Measurements from ENCODE around the gene SDHB. TPM values are rescaled to one million over a fixed set of nuclear protein-coding genes. Genes with fewer than 3 reads are reported as not detected.

SDHB gene
- total RNA-seq, 1 donor from 2014 or later, result 89.3 TPM

DNA sequence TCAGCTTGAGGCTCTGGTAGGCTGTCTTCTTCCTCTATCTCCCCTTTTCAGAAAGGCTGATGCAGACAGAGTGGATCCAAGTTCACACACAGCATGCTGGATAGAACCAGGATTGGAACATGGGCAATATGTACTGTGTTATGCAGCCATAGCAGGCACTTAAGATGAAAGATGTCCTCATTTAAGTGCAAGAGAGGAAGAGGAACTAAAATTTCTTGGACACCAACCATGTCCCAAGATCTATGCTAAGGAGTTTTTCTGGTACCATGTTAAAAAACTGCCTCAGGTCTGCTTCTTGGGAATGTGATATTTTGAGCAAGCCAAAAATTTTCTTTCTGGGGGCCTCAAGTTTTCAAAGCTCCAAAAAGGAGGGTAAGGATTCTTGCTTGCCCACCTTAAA lies 1.2 kb downstream of the SDHB start:
- DNase-seq (ENCODE audit: low spot score in 2 of 2), result no peak
- no peak for FAIRE-seq

DNA sequence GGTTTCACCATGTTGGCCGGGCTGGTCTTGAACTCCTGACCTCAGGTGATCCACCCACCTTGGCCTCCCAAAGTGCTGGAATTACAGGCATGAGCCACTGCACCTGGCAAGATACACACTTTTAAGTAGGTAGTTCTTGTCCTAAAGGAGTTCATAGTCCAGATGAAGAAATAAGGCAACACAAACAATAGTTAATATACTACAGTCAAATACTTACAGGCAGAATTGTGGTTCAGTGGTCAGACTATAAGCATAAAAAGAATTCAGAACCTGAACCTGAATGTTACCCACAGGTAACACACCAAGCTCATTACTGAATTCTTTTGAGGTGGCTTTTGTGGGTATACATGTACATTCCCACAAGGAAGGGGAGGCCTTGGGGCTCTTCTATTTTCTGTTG lies 1.8 kb downstream of the SDHB start:
- FAIRE-seq (no peak), DNase-seq (ENCODE audit: low spot score in 2 of 2) (no peak)

DNA sequence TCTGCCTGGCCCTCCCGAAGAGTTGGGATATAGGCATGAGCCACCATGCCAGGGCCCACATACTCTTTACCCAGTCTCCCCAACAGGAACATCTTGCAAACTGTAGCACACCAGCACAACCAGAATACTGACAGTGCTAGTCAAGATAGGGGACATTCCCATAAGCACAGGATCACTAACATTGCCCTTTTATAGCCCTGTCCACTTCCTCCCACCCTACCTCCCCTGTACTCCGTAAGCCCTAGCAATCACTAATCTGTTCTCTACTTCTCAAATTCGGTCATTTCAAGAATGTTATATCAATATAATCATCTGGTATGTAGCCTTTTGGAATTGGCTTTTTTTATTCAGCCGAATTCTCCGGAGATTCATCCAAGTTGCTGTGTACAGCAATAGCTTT lies 5.9 kb downstream of the SDHB start:
- DNase-seq (ENCODE audit: low spot score in 2 of 2) (no peak), FAIRE-seq (no peak)

DNA sequence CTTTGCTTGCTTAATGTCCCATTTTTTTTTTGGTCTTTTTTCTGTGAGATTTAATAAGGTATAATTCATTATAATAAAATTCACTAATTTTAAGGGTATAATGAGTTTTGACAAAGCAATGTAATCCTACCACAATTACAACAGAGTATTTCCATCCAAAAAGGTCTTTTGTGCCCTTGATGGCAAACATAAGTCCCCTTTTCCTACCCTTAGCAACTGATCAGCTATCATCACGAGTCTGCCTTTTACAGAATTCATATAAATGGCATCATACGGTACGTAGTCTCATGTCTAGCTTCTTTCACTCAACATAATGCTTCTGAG lies 7.5 kb downstream of the SDHB start:
- FAIRE-seq (no peak), DNase-seq (ENCODE audit: low spot score in 2 of 2) (no peak)

DNA sequence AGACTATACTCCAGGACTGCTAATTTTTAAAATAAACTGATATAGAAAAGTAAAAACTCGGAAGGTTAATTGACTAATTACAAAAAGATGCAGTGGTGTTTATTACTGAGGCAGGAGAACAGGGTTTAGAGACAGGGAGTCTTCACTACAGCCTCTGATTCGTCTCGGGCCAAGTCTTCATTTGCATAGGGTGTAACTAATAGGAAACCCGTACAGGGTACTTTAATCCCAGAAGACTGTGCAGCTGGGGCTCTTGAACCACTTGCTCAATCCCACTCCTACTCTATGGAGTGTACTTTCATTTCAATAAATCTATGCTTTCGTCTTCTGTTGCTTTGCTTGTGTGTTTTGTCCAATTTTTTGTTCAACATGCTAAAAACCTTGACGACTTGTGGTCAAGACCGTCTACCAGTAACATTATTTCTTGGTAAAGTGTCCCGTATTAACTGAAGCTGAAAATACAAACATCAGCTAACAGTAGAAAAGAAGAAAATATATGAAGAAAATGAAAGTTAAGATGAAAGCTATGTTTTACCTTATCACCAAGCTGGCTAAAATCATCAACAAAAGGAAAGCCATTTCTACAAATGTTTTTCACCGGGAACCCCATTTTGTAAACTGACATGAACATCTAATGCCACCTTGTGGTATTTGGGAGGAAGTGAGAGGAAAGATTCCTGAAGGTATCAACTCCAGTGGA lies 8.0 kb downstream of the SDHB start:
- DNase-seq (ENCODE audit: low spot score in 2 of 2) (peak in 1 of 2 donors; percentile 47), FAIRE-seq (peak; percentile 93)

DNA sequence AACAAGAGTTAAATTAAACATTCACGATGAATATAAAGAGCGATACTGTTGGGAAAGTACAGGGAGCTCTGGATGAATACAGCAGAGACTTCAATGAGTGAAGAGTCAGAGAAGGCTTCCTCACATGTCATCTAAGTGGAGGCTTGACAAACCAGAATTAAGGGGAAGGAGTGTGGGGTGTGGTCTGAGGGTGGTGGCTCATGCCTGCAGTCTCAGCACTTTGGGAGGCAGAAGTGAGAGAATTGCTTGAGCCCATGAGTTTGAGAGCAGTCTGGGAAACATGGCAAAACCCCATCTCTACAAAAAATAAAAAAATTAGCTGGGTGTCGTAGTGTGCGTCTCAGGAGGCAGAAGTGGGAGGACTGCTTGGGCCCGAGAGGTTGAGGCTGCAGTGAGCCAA lies 8.7 kb downstream of the SDHB start:
- DNase-seq (ENCODE audit: low spot score in 2 of 2) (no peak), FAIRE-seq (no peak)

DNA sequence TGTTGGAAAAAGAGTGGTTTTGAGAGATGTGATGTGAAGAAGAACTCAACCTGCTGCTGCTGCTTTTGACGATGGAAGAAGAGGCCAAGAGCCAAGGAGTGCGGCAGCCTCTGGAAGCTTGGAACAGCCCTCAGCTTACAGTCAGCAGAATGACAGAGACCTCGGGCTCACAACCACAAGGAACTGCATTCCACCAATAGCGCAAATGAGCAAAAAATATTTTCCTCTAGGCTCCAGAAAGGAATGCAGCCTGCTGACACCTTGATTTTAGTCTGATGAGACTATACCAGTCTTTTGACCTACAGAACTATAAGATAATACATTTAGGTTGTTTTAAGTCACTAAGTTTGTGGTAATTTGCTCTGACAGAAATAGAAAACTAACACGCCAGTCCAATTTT lies 10.2 kb downstream of the SDHB start:
- DNase-seq (ENCODE audit: low spot score in 2 of 2) (no peak), FAIRE-seq (no peak)

DNA sequence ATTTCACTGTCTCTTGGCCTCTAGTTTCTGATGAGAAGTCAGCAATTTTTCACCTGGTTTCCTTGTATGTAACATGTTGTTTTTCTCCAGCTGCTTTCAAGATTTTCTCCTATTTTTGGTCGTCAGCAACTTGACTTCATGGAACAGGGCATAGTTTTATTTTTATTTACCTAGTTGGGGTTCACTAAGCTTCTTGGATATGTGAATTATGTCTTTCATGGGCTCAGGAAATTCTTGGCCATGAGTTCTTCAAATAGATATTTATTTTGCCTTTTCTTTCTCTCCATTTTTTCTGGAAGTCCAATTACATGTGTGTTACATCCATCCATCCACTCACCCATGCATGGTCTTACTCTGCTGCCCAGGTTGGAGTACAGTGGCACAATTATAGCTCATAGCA lies 13.7 kb downstream of the SDHB start:
- FAIRE-seq (no peak), DNase-seq (ENCODE audit: low spot score in 2 of 2) (no peak)

DNA sequence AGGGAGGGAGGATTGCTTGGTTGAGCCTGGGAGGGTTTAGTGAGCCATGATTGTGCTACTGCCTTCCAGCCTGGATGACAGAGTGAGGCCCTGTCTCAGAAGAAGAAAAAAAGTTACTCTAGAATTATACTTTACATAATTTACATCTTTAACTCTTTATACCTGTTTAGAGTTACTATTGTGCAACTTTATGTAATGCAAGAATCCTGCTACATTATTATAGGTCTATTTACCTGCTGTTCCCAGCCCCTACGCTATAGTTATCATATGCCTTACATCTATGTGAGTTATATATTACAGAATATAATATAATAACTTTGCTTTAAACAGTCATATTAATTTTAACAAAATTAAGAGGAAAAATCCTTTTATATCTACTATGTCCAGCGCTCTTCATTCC lies 14.3 kb downstream of the SDHB start:
- no peak for FAIRE-seq

DNA sequence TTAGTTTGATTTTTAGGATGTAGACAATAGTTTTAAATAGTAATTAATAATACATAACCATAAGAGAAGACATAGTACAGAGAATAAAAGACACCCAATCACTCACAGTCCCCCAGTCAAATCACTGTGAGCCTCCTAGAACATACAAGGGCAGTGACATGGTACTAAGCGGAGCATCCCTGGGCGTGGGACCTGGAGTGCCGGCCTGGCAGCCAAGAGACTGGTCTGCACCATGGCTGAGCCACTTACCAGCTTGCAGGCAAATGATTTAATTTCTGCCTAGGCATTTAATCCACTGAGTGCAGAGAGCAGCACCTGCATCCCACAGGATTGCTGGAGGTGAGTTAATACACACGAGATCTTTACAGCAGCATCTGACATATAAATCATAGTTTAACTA lies 20.4 kb downstream of the SDHB start:
- FAIRE-seq (no peak), DNase-seq (ENCODE audit: low spot score in 2 of 2) (no peak)

More for the DNA sequence above, 14.3 kb downstream of the SDHB start:
- DNase-seq (ENCODE audit: low spot score in 2 of 2), result no peak

DNA sequence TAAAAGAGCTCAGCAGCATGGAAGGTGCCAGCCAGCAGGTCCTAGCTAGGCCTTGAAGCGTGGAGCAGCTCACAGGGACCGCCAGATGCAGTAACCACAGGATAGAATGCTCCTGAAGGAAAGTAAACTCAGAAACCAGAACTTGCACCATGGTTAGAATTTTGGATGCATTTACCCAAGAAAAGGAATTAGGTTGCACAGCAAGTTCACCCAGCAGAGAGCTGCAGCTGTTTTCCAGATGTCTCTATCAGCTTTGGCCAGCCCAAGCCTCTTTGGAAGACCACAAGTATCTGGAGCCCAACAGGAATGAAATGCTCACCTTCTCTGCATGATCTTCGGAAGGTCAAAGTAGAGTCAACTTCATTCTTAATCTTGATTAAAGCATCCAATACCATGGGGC lies 21.1 kb downstream of the SDHB start:
- no peak for FAIRE-seq

DNA sequence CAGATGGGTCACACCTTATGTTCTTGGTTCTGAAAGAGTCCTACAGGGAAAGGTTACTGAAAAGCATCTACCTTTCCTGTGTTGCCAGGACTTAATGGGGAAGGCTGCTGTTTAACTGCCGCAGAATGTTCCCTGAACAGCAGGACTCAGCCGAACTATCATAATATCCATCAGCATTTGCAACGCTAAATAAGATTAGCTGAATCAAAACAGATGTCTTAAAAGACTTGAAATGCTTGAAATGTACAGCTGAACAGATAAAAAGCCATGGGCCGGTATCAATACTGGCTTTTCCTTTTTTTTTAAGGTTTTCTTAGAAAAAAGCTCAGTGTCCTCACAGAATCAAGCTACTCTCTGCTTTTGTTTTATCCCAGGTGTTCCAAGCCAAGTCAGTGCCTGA lies 22.4 kb downstream of the SDHB start:
- DNase-seq (ENCODE audit: low spot score in 2 of 2) (no peak), FAIRE-seq (no peak)

More for the DNA sequence above, 21.1 kb downstream of the SDHB start:
- no peak for DNase-seq (ENCODE audit: low spot score in 2 of 2)

DNA sequence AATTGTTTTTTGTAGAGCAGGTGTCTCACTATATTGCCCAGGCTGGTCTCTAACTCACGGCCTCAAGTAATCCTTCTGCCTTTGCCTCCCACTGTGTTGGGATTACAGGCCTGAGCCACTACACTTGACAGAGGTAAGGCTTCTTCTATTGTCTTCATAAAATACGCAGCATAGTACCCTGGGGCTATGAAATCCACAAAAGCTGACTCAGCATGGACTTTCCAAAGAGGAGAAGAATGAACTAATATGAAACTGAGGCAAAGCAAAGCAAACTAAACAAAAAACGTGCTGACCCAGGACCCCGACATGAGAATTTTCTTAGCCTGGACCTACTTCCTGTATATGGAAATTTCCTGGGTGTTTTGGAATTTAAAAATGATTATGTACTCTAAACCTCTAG lies 23.6 kb downstream of the SDHB start:
- FAIRE-seq, result no peak
- no peak for DNase-seq (ENCODE audit: low spot score in 2 of 2)

DNA sequence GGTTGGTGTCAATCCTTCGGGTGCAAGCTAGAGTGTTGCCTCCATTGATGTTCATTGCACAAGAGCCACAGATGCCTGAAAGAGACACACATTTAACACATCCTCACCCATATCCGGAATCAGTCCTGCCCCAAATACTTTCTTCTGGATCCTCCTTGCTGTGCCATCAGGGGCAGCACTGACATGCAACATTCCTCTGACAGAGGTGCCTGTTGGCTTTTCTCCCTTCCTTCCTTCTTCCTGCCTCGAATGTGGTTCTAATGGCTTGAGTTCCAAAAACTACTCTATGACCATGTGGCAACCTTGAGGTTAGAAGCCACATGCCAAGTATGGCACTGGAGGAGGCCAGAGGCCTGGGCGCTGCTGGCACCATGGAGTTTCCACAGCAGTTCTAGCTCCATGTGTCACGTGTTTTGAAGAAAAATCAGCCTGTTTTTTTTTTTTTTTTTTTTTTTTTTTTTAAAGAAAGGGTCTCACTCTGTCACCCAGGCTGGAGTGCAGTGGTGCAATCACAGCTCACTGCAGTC lies 25.1 kb downstream of the SDHB start:
- DNase-seq (ENCODE audit: low spot score in 2 of 2), result no peak
- FAIRE-seq, result no peak

DNA sequence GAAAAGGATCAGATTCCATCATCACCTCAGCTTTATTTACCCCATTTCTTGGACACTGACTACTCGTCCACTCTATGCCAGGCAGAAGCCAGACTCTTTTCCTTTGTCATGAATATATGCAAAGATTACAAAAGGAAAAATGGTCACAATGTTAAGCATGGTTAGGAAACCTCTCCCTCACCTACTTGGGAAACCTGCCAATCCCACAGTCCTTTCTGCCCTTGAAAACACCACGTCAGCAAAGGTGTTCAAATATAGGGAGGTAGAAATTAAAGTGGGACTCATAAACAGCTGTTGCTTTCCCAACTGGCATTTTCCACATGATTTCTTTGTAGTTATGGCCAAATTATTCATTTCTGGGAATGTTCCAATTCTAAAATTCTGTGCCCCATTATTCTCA lies 25.9 kb downstream of the SDHB start:
- no peak for DNase-seq (ENCODE audit: low spot score in 2 of 2)
- FAIRE-seq, result no peak

DNA sequence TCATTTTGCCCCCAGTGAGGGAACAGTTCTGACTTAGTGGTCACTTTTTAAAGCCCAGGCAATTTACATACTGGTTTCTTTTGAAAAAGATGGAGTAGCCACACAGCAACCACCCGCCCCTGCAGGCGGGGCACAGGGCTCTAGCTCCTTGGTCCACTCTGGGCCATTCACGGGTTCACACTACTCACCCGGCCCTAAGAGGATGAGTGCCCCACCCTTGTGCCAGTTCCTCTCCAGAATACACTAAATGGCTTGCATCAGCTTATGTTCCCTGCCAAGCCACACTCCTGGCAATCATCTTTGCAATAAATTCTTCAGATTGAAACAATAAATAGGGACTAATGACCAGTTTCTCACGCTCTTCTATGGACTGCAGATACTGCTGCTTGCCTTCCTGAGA lies 26.4 kb downstream of the SDHB start:
- DNase-seq (ENCODE audit: low spot score in 2 of 2) (no peak), FAIRE-seq (no peak)

DNA sequence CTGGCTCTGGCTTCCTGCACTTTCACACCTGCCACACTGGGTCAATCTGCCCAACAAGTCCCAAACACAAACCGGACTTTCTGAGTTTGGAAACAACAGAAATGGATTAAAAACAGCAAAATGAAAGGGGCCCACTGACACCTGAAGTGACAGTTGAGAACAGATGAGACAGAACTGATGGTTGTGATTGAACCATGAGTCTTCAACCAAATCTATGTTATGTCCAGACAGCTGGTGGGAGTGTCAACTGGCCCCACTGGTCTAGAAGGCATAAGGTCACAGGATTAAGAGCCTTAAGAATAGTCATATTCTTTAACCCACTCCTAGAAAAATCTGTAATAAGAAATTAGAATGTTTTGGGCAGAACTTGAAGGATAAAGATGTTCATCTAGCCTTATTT lies 29.1 kb downstream of the SDHB start:
- no peak for FAIRE-seq
- DNase-seq (ENCODE audit: low spot score in 2 of 2), result no peak

DNA sequence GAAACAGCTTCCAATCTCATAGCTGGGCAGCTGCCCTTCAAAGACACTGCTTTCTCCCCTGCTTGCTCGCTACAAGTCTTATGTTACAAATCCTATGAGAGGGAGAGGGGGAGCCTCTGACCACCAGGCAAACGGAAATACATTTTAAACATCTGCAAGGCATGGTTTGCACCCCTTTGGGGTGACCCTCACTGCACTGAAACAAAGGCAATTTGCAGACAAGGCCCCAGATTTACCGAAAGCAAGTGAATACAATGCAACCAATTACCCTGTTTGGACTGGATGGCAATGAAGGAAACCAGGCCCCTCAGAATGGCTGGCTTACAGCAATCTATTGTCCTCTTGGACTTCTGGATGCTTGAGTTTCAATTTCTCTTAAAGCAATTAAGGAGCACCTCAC lies 30.3 kb downstream of the SDHB start:
- FAIRE-seq, result no peak
- no peak for DNase-seq (ENCODE audit: low spot score in 2 of 2)

DNA sequence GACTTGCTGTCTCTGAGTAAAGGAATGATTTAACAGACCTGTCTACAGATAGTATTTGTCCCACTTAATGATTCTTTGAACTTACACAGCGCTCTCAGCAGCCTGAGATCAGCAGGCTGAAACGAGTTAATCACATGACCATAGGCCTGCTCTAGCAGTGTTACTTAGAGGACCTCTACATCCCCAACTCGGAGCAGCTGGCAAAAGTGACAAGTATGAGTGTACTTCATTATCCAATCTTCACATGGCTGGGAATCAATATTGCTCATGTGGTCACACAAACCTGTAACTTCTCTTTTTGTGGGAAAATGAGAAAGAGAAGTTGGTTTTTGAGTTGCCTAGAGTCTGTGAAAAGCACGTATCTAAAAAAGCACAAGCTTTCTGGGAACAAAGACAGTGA lies 30.7 kb downstream of the SDHB start:
- DNase-seq (ENCODE audit: low spot score in 2 of 2), result no peak
- no peak for FAIRE-seq

DNA sequence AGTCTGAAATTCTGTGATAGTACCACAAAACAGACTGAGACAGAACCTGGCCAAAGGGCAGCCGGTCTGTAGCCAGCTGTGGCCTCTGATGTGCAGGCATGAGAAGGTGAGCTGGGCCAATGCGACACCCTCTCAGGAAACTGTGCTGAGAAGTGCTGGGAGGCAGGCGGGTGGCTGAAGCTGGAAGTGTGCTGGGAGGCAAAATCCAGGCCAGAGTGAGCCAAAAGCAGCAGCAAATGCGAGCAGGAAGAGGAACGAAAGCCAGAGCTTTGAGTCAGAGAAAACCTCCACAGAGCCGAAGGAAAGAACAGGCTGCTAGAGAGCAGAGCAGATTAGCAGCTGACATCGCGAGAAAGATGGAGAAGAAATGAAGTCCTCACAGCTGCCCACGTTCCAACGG lies 31.9 kb downstream of the SDHB start:
- FAIRE-seq, result no peak
- no peak for DNase-seq (ENCODE audit: low spot score in 2 of 2)

DNA sequence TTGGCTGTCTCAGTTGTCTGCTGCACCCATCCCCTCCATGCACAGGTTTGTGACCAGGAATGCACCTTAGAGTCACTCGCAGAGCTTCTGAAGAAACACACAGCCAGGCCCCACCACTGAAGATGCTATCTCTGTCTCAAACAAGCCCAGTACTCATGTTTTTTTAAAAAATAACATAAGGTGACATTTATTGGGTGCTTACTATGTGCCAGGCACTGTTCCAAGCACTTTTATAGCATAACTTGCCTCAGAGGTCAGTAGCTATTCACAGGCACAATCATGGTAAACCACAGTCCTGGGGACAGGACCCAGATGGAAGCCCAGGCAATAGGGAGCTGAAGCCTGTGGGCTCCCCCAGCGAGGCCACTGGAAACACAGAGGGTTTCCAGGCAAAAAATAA lies 33.3 kb downstream of the SDHB start:
- DNase-seq (ENCODE audit: low spot score in 2 of 2) (no peak), FAIRE-seq (no peak)

DNA sequence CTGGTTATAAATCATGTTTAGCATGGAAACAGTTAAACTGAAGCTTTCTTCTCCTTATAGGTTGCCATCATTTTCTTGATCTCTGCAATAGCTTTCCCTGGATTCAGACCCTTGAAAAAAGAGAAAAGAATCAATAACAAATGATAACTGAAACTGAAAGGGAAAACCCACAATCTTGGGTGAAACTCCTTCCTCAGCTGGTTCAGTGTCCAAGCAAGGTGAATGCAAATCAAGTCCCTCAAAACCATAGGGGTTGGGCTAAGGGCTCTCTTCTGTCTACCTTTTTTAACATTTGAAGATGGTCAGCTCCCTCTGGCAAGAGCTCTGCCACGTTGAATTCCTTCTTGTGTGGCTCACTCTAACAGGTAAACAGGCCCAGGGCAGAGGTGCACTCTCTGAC lies 35.0 kb downstream of the SDHB start:
- FAIRE-seq, result no peak
- DNase-seq (ENCODE audit: low spot score in 2 of 2), result no peak

DNA sequence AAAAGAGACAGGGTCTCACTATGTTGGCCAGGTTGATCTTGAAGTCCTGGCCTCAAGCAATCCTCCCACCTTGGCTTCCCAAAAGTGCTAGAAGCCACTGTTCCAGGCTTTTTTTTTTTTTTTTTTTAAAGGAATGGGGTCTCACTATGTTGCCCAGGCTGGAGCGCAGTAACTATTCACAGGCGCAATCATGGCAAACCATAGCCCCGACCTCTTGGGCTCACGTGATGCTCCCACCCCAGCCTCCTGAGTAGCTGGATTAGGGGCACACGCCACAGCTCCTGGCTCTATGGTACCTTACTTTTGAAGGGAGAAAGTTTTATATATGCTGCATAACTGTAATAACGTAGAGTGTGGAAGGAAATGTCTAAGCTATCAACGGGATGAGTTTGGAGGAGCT lies 36.4 kb downstream of the SDHB start:
- DNase-seq (ENCODE audit: low spot score in 2 of 2), result no peak

More for the DNA sequence above, 36.4 kb downstream of the SDHB start:
- FAIRE-seq, result no peak

Measured in frontal cortex (tissue), 4 donors.